Erythroblast (primary cell): ENCODE measurements around the gene CASQ2.

Source experiments
- GATA1 ChIP-seq: IDR thresholded peaks from 2 replicates; pipeline ENCODE4 v1.6.1; 2011; ENCODE audit warnings: low read depth, mild to moderate bottlenecking, control low read depth, low read length, moderate library complexity
- POLR2A ChIP-seq: IDR thresholded peaks from 2 replicates; pipeline ENCODE4 v1.6.1; 2011; ENCODE audit warnings: mild to moderate bottlenecking, low read length

GRCh38 chr1:115705085-115705951, 63.2 kb downstream of the CASQ2 start:
- TF ChIP-seq POLR2A (no peak), GATA1 (no peak)
